Adipose tissue (tissue), 3 donors: ENCODE data around the gene MIB2. TPM values are rescaled to one million over a fixed set of nuclear protein-coding genes. Genes with fewer than 3 reads are reported as not detected.

Experiments used
- H3K27ac ChIP-seq: one replicate; pipeline ENCODE4 v1.5.1; 2013; ENCODE audit warnings: low read depth, low read length
- WGBS, 3 donors: extraction: QIAGEN DNeasy Blood & Tissue Kit; methylation state at CpG; one replicate each; pipeline ENCODE4 v1.1.7; 2013; 5-methylcytosine and 5-hydroxymethylcytosine counted together
- polyA plus RNA-seq, 3 donors: library from polyadenylated mRNA; stranded (reverse); fragments of 200-250 nt; gene quantifications; one replicate each; pipeline ENCODE4 v1.2.3, GENCODE V29; 2013
- donor health status: healthy with polysubstance abuse.
- donor health status: Bipolar disorder and iron deficiency.
- donor health status: healthy.

The MIB2 gene
- polyA plus RNA-seq, 3 donors, result 37.0 to 65.3 (median 41.8) TPM

DNA sequence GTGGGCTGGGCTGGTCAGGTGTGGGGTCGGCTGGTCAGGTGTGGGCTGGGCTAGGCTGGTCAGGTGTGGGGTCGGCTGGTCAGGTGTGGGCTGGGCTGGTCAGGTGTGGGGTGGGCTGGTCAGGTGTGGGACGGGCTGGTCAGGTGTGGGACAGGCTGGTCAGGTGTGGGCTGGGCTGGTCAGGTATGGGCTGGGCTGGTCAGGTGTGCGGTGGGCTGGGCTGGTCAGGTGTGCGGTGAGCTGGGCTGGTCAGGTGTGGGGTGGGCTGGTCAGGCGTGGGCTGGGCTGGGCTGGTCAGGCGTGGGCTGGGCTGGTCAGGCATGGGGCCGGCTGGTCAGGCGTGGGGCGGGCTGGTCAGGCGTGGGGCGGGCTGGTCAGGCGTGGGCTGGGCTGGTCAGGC lies 9.1 kb upstream of the MIB2 start:
- H3K27ac ChIP-seq, result no peak overlapping the region
- WGBS, 3 donors, result 66 to 89% (median 86%) methylated on average over 6 to 13 of the region's 13 CpGs

DNA sequence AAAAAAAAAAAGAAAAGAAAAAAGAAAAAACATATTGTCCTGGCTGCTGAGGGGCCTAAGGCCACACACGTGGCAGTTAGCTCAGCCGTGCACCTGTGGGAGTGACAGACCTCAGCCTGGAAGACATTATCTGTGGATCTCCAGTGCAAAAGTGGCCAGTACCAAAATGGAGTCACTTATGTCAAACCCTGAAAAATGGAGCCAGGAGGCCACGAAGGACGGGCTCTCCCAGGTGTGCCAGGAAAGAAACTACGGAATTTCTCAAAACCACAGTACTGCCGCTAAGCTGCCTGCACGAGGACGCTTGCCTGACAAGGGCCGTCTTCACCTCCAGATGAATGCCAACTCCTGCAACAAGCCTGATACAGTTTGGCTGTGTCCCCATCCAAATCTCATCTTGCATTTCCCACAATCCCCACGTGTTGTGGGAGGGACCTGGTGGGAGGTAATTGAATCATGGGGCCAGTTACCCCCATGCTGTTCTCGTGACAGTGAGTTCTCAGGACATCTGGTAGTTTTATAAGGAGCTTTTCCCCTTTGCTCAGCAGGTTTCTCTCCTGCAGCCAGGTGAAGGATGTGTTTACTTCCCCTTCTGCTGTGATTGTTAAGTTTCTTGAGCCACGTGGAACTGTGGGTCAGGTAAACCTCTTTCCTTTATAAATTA lies 5.3 kb upstream of the MIB2 start:
- H3K27ac ChIP-seq, result no peak overlapping the region
- WGBS, 3 donors, result 68 to 76% (median 69%) methylated on average over 12 of the region's 12 CpGs

DNA sequence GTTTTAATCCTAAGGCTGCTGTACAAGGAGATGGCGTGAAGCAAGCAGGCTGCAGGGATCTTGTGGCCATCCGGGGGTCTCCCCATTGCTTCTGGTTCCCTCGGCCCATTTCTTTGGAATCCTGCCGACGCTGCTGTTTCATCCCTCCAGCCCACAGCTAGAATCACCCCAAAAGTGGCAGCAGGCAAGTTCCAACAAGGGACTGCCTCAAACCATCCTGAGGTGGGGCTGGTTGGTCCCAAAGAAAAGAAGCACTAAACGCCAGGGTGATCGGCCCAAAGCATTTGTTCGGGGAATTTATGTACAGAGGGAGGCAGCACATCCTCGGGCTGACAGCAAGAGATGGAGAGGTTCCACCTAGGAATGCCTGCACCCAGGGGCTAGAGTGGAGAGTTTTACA lies 4.5 kb upstream of the MIB2 start:
- H3K27ac ChIP-seq, result no peak overlapping the region
- WGBS, 3 donors, result 69 to 80% (median 70%) methylated on average over 9 of the region's 9 CpGs

DNA sequence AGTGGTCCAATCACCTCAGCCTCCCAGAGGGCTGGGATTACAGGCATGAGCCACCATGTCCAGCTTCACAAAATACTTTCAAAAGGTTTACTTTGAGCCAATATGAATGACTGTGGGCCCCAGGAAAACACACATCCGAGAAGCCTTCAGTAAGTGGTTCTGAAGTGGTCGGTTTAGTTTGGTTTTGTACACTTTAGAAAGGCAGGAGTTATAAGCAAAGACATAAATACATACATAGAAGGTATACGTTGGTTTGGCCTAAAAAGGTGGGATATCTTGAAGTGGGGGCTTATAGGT lies 3.2 kb upstream of the MIB2 start:
- H3K27ac ChIP-seq, result no peak overlapping the region
- 87 to 96% (median 91%) methylated on average over 3 of the region's 3 CpGs for WGBS, 3 donors

DNA sequence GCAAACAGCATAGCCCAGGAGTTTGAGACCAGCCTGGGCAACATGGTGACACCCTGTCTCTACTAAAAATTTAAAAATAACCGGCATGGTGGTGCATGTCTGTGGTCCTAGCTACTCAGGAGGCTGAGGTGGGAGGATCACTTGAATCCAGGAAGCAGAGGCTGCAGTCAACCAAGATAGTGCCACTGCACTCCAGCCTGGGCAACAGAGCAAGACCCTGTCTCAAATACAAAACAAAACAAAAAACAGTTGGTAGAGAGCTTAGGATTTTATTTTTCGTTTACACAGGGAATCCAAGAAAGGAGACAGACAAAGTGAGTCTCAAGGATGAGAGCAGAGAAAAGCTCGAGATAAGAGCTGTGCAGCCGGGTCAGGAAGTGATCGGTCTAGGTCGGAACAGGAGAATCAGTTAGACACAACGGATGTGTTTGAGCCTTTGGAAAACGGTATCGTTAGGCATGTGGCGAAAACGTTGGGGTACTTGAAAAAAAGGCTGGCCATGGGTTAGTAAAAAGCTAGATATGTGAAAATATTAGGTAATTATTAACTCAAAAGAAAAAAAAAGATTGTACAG lies 1.7 kb upstream of the MIB2 start:
- no peak overlapping the region for H3K27ac ChIP-seq
- whole genome bisulfite sequencing, 3 donors, result 30 to 70% (median 70%) methylated on average over 11 of the region's 11 CpGs

DNA sequence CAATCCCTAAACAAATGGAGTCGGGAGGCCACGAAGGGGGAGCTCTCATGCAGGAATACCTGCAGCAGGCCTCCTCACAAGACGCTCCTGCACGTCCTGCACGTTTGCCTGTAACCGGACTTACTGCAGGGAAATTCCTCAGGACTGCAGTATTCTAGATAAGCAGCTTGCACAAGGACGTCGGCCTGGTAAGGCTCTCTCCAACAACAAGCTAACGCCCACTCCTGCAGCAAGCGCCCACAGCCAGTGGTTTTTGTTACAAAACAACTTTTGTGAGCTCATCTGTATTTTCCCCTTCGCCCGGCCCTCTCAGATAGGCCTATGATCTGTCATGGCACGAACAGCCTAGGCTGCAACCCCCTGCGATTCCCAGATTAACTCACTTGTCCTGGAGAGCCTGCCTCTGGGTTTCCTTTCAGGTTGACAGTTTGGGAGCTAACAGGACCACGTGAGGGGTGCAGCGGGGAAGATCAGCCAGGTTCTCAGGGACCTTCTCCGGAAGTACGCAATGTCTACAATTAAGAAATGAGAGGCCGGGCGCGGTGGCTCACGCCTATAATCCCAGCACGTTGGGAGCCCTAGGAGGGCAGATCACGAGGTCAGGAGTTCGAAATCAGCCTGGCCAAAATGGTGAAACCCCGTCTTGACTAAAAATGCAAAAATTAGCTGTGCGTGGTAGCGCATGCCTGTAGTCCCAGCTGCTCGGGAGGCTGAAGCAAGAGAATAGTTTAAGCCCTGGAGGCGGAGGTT lies 921 bp upstream of the MIB2 start:
- WGBS, 3 donors, result 8 to 13% (median 12%) methylated on average over 30 of the region's 30 CpGs

DNA sequence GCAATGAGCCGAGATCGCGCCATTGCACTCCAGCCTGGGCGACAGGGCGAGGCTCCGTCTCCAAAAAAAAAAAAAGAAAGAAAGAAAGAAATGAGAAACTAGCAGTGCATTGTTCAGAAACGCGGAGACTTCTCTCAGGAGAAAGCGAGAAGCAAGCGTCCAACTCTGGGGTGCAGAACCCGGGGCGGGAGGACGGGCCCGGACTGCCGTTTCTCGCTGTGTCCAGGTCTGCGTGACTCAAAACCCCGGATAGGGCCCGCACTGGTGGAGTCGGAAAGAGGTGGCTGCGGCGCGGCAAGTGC lies 395 bp upstream of the MIB2 start:
- no peak overlapping the region for H3K27ac ChIP-seq
- 0 to 1% (median 0%) methylated on average over 23 of the region's 23 CpGs for WGBS, 3 donors

More for the DNA sequence above, 921 bp upstream of the MIB2 start:
- no peak overlapping the region for H3K27ac ChIP-seq

DNA sequence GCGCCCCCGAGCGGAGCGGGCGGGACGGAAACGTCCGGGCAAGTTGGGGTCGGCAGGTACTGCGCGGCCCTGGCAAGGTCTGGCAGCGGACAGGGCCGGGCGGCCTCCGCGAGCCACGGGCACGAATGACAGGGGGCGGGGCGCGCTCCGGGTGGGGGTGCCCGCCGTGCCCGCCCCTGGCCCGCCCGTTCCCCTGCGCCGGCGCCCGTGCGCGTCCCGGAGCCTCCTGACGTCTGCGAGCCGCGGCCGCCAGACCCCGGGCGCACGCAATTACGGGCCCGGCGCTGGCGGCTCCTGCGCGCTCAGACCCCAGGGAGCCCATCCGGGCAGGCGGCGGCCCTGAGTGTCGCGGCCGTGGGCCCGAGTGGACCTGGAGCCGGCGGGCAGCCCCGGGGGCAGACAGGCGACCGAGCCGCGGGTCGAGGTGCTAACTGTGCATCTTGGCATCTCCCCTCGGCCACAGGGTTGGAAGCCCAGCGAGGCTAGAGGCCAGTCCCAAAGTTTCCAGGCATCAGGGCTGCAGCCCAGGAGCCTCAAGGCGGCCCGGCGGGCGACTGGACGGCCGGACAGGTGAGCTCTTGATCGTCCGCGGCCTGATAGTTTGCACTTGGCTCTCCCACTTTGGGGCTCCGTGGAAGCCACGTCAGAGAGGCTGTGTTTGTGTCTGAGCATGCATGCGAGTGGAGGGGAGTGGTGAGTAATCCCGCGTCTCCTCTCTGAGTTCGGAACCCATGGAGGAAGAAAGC lies 918 bp downstream of the MIB2 start:
- no peak overlapping the region for H3K27ac ChIP-seq
- 2 to 9% (median 8%) methylated on average over 65 to 80 of the region's 80 CpGs for WGBS, 3 donors

DNA sequence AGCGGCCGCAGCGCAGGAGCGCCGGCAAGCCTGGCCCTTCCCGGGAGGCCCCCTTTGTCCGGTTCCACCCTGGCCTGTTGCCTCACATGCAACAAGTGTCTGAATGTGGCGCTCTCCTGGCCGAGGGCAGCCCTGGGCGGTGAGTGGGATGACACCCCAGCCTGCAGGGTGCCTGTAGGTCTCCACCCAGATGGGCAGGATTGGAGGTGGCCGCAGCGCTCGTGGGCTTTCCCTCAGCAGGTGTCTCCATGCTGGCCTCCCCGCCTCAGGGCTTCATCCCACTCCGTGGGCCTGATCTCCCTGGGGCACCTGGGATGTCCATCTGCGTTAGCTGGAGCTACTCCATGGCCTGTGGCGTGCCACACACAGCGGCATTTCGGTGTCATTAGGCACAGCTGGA lies 1.5 kb downstream of the MIB2 start:
- WGBS, 3 donors, result 69 to 87% (median 74%) methylated on average over 18 to 19 of the region's 19 CpGs
- no peak overlapping the region for H3K27ac ChIP-seq

DNA sequence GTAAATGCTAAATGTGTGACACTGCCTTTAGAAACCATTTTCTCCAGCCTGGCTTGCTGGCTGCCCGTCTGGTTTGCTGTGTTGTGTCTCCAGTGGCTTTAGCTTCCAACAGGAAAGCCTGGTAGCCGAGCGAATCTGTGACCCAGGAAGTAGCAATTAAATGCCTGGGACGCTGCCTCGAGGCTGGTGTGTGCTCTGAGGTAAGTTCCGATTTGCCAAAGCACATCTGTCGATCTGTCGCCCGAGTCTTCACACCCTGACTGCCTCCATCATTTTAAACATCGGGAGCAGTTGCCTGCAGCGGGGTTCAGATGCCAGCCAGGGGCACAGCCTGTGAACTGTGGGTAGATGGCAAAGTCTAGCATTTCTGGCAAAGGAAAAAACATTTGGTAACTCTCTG lies 2.2 kb downstream of the MIB2 start:
- H3K27ac ChIP-seq, result no peak overlapping the region
- 87 to 94% (median 90%) methylated on average over 11 of the region's 11 CpGs for WGBS, 3 donors

DNA sequence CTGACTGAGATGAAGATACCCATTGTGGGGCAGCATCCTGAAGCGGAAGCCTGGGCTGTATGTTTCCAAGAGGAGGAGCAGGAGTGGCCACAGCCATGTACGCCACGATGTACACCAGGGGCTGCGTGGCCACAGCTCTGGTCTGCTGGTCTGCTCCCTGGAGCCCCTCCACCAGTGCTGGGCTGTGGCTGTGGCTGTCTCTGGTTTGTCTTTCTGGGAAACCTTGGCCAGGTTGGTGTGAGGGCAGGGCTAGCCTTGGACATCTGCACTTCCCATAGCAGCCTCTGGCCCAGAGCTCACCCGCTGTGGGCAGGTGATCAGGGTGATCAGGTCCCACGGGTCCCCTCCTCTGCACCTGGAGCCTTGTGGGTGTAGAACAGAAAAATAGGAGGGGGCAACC lies 2.6 kb downstream of the MIB2 start:
- H3K27ac ChIP-seq, result no peak overlapping the region
- WGBS, 3 donors, result 89 to 98% (median 94%) methylated on average over 6 of the region's 6 CpGs

DNA sequence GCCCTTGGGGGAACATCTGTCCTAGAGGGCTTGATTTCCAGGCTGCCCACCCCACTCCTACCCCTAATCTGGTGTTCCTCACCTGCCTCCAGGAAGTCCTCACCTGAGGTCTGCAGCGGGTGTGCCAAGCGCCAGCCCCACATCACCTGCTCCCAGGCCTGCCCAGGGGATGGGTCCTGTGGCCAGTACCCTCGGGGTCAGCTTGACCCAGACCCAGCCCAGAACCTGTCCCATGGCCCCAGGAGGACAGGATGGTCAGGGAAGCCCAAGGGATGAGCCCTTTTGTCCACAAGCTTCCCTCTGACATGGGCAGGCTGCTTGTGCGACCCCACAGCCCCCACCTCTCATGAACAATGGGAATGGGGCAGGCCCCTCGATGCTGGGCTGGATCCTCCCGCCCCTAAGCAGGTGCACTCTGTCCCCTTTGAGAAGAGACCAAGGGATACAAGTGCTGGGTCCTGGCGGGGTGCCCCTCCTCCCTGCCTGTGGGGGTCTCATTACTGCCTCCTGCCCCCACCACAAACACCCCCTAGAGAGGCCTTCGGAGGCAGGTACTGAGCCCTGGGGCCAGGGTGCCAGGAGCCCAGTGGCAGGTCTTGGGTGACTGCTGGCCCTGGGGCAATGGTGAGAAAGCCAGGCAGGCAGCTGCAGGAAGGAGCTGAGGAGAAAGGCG lies 3.2 kb downstream of the MIB2 start:
- 94 to 96% (median 96%) methylated on average over 9 of the region's 9 CpGs for WGBS, 3 donors
- no peak overlapping the region for H3K27ac ChIP-seq

DNA sequence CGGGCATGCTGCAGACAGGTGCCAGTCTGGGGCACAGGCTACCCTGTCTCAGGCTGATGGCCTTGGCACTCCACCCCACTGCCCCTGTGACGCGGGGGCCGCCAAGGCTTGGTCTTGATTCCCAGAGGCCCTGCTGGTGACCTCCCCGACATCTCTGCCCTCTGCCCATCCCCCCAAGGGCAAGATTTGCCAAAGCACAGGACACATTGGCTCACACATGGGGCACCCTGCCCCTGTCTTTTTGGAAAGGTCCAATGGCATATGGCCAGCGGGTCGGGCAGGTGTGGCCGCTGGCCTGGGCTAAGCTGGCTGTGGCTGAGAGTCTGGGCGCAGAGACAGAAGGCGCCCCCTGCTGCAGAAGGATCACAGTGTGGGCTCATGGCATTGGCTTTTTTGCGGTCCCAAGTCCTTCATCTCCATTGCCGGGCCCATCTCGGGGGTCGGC lies 4.6 kb downstream of the MIB2 start:
- H3K27ac ChIP-seq, result no peak overlapping the region
- WGBS, 3 donors, result 57 to 87% (median 86%) methylated on average over 14 of the region's 14 CpGs

DNA sequence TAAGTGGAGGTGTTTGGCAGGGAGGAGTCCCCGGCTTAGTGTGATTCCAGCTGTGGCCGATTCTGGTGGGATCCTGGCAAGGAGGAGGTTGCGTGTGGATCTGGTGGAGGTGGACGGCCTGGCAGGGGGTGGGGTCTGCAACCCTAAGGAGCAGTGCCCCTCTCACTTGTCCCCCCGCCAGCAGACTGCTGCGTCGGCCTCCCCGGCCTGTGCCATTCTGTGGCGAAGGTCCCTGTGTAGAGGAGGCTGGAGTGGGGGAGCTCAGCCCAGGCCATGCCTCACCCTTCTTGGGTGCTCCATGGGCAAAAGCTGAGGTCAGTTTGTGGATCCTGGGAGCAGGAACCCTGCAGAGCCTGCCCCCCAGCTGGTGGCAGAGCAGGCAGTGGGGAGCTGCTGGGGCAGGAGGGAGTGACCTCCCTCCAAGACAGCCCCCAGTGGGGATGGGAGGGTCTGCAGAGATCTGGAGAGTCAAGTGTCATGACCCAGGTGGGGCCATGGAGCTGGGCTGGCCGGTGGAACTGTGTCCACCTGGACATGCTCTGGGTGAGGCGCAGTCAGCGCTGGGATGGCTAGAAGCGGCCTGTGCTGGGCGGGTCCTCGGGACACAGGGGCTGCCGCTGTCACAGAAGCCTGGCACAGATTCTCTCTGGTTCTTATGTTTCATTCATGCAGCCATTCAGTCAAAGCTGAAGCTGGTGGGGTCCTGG lies 5.3 kb downstream of the MIB2 start:
- 86 to 92% (median 89%) methylated on average over 13 to 16 of the region's 16 CpGs for WGBS, 3 donors
- no peak overlapping the region for H3K27ac ChIP-seq

DNA sequence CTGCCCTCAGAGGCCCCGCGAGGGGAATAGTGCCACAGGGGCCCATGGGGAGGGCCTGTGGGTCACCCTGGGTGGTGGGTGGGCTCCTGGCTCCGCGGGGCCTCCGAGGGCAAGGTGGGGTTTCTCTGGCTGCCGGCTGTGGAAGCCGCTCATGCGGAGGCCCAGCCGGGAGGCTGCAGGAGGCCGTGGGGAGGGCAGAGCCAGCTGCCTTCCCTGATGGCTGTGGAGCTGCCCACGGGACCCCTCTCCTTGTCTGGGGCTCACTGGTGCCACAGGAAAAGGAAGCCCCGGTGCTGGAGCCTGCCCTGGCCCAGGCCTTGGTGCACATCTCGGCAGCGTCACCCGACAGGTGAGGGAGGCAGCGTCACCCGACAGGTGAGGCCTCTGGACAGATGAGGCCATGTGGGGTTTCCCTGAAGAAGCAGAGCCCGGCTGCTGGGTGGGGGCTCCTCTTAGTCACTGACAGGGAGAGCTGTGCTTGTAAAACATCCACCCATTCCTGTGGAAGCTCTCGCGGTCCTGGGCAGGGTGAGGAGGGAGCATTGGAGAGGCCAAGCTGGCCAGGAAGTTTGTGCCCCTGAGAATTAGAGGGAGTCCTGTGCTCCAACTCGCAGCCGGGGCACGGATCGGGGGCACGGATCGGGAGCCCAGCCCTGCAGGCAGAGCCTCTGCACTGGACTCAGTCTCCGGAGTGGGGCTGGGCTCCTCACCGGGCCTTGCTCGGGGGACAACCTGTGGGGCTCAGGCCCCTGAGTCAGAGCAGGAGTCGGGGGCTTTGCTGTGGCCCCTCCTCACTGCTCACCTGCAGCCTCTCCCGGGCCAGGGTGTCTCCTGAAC lies 6.1 kb downstream of the MIB2 start:
- WGBS, 3 donors, result 84 to 88% (median 86%) methylated on average over 31 of the region's 31 CpGs
- no peak overlapping the region for H3K27ac ChIP-seq

DNA sequence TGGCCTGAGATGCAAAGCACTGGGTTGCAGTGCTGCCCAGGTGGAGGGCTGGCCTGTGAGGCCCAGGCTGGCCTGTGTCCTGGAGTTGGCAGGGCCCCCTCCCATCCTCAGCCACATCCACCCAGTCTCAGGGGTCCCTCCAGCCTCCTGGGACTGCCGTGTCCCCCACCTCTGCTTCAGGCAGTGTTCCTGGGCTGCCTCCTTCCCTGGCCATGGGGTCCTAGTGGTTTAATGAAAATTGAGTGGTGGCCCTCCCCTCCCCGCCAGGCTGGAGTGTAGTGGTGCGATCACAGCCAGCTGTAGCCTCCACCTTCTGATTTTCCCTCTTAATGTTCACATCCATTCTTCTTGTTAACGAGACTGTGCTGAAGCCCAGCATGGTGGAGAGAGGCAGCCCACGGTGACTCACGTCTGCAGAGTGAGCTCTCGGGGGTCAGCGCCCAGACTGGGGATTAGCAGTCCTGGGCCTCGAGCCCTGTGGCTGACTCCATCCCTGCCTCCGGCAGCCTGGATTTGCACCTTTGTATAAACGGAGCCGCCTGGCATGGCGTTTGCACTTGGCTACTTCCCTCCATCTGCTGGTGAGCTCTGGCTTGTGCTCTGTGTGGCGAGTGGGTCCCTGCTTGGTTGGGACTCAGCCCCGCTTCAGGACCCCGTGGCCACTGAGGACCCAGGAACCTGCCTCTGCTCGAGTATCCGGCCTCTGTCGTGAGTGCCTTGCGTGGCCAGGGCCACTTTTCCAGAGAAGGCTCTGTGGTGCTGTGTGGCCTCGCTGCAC lies 6.9 kb downstream of the MIB2 start:
- WGBS, 3 donors, result 82 to 91% (median 89%) methylated on average over 20 to 21 of the region's 21 CpGs

DNA sequence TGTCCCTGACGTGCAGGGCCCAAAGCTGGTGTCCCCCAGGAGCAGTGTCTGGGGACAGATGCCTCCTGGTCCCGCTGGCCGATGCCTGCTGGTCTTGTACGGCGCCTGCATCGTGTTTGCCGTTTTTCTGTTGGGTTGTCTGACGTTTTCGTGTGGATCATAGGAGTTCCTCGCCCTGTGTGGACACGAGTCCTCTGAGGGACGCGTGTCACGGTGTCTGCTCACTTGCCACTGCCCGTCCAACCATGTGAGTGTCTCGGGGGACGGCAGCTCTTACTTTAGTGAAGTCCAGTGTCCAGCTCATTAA lies 7.4 kb downstream of the MIB2 start:
- no peak overlapping the region for H3K27ac ChIP-seq
- 87 to 91% (median 90%) methylated on average over 17 of the region's 17 CpGs for WGBS, 3 donors

More for the DNA sequence above, 6.9 kb downstream of the MIB2 start:
- no peak overlapping the region for H3K27ac ChIP-seq
